HG03159 (cell line): ENCODE results near the gene COBL.
"Not testable (repeated sequence)": the region's sequence is repeated elsewhere in the genome, so short reads cannot be mapped to it uniquely, and the experiment has no call there.

Experiments used
- ATAC-seq: cut with Tn5 transposase; IDR thresholded peaks from one replicate; pipeline ENCODE4 v1.9.1; 2021; ENCODE audit warnings: mild to moderate bottlenecking, moderate library complexity; ENCODE audit not compliant: unreplicated experiment

Gene COBL

GRCh38 chr7:51213618-51214017 is 103.0 kb downstream of the COBL start:
- ATAC-seq: no peak

DNA sequence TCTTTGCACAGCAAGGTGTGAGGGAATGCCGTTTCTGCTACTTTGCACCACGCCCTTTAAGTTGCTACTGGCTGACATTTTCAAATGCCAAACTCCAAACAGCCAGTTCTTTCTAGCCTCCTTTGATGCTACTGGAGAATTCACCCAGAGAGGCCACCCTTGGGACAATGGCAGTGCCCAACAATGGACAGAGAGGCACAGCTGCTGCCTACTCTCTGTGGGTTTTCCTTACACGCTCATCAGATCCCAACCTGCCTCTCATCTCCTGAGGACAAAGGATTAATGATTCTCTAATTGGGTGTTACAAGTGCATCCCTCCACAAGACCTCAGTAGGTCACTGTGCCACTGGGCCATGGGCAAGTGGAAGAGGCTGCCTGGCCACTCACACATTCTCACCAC is 105.8 kb downstream of the COBL start:
- ATAC-seq: no peak

- no peak for ATAC-seq
Observed at GRCh38 chr7:51209426-51209825, 107.2 kb downstream of the COBL start.

GRCh38 chr7:51208125-51208524 is 108.5 kb downstream of the COBL start:
- not testable (repeated sequence) for ATAC-seq

- ATAC-seq: no peak
Observed at GRCh38 chr7:51198654-51199053, 118.0 kb downstream of the COBL start.

- ATAC-seq: no peak
Observed at GRCh38 chr7:51190969-51191368, 125.6 kb downstream of the COBL start.

DNA sequence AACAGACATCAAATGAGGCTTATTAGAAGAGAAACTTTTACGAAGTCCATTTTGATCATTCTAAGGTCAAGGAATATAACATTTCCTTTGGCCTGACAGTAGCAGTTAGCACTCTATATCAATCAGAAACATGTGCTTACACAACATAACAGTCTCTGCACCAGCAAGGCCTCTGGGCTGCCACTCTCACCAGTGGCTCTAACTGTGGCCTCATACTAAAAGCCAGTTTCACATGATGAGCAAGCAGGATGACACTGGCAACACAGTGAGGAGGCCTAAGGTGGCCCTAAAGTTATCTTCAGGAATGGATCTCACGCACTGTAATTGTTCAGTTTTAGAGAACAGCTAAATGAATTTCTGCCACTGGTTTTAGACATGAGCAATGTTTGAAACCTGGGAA is 126.8 kb downstream of the COBL start:
- ATAC-seq: no peak

DNA sequence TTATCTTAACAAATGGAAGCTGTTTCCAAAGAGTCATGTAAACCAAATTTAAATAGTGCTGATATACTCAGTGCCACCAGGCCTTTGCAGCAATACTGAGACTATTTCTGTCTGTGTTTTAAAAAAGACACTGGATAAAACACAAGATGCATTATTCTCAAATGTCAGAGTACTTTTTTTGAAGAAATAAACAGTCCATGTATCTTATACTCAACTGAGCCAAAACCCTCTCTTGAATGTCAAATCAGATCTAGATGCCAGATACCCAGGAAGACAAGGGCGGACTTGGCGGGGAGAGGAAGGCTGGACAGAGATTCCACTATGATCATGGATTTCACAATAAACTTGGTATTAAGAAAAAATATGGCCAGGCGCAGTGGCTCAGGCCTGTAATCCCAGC is 127.6 kb downstream of the COBL start:
- ATAC-seq: no peak

DNA sequence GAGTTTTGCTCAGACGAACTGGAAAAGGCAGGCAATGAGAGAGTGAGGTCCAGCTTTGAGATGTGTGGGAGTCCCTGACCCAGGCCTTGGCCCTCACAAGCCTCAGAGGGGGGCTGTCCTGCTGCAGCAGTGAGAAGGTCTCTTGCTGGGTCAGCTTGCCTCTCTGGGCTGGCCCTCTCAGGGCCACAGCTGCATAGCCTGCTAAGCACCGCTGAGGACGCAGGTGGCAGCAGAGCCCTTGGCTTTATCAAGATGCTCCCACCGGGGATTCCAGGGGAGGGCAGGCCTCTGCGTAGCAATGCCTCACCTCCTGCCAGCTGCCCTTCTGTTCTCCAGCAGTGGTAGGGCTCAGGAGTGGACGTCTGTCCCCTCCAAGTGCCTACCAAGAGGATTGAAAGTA is 128.7 kb downstream of the COBL start:
- no peak for ATAC-seq

DNA sequence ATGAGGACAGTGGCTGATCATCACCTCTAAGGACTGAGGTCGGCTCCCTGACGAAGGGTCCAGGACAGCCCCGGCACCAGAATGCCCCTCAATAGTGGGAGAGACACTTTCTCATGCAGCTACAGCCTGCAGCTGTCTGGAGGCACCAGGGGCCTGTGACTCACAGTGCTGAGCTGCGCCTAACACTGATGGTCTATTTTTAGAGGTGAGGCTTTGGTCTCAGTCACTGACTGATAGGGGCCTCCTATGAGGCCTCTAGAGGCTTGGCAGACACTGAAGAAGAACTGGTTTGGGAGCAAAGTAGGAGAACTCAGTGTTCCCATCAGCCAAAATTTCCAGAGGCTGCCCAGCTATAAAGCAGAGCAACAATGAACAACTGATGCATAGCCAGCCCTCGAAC is 130.1 kb downstream of the COBL start:
- ATAC-seq: no peak

- no peak for ATAC-seq
Observed at GRCh38 chr7:51182636-51183166, 133.9 kb downstream of the COBL start.

DNA sequence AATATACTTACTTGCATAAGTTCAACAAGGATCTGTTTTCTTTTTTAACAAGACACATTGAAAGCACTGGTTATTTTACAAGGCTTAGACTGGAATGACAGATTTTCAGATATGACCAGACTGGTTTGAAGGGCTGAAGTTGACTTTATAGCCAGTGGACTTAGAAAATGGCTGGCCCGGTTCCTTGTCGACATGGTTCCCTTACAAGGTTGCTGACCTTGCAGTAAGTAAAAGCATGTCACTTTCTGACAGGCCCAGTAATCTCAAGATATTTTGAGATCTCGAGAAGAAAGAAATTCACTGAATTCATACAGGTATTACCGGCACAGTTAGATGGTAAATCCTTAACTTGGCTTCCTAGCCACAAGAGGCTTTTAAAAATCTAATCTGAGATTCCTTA is 136.5 kb downstream of the COBL start:
- ATAC-seq: no peak

DNA sequence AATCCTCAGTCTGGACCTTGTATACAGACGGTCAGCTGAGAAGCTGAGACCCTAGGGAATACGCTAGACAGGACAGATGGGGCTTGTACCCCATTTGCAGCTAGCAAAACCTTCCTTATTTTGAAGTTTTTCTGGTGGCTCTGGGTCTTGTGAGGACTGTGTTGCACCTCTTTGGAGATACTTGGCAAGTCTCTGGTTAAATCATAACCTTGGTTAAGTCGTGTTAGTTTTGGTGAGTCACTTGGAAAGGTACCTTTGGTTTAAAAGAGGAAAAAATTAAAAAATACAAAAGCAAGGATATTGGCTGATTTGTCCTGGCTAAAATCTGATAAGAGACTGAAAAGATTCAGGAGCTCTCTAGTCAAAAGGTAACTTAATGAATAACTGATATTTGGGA is 140.6 kb downstream of the COBL start:
- ATAC-seq: no peak

DNA sequence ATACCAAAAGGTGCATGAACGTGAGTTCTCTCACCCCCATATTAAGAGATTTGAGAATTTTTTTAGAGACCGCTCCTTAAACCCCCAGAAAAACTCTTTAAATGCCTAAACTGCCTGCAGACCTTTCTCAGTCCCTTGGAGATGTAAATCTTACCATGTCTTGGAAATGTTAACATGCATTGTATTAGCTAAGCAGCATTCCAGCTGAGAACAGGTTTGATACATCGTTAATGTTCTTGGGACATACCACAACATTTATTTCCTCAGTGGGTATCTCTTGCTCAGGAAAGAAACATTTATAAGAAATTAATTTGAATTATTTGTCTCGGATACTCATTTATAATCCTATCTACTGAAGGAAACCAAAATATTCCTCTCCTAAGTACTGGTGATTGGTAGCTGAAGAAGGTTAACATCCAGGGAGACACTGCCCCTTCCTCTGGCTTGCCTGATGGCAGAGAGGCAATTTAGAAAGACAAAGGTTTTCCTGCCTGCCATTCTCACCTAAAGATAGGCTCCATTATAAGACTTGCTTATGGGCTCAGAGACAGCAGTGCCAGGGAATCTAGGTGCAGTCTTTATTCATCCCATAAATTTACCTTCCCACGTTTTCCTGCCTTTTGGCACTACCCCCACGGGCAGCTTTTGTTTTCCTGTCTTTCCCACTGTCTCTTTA is 141.2 kb downstream of the COBL start:
- no peak for ATAC-seq

DNA sequence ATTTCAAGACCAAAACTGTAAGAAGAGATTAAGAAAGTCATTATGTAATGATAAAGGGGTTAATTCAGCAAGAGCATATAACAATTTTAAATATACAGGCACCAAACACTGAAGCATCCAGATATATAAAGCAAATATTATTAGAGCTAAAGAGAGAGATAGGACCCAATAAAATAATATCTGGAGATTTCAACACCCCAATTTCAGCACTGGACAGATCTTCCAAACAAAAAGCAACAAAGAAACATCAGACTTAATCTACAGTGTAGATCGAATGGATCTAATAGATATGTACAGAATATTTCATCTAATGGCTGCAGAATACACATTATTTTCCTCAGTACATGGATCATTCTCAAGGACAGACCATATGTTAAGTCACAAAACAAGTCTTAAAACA is 151.3 kb downstream of the COBL start:
- ATAC-seq: no peak

- peak; percentile 96 for ATAC-seq
Observed at GRCh38 chr7:51162724-51163329, 153.8 kb downstream of the COBL start.

DNA sequence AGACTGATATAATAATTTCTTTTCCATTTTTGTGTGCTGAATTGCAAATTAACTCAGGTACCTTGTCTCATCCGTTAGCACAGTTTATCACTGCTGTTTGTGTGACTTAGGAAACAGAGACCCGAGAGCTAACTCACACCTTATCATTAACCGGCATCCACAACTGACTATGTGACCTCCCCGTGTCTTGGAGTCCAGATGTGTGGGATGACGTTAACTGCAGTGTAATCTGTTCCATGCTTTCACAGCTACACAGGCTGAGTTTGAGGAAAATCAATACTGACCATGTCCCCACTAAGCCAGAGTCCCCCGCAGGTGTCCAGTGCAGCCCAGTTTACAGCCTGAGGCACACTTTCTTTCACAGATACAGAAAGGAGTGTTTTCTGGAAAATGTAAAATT is 154.7 kb downstream of the COBL start:
- no peak for ATAC-seq

DNA sequence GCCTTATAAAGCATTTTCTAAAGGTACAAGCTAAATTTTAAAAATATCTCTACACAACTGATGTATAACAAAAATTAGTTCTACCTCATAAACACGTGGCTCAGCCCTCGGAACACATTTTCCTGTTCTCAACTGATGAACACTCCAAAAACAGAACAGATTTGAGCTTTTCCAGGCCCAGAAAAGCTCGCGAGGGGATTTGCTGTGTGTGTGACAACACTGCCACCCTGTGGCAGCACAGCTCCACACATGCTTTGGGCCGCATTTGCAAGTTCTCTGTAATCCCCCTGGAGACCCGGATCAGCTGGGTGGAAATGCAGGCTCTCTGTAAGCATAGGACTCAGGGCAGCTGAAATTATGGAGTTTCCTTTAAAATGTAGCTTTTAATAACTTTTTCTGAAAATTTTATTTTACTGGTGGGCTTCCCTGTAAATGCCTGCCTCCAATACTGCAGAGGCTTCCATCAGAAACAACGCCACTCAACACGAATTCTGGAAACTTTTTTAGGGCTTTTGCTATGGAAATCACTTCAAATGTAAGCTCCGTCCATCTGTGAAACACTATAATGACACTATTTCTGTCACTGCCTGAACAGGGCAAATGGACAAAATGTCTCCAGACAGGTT is 155.5 kb downstream of the COBL start:
- peak; percentile 63 for ATAC-seq

DNA sequence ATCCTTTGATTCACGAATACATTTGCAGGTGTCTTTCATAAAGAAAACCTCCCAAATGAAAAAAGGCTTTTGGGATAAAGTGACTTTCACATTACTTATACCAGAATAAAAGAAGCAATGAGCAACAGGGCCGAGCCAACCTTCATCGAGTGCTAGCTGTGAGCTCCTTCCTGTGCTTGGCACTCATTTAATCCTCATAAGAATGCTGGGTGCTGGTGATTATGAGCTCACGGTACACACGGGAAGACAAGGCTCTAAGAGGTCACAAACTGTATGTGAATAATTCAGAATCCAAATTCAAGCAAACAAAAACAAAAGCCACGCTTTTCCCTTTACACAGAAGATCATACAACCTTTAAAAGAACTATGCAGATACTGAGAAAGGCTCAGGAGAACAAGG is 156.2 kb downstream of the COBL start:
- no peak for ATAC-seq

- no peak for ATAC-seq
Observed at GRCh38 chr7:51158742-51159445, 157.7 kb downstream of the COBL start.

- ATAC-seq: no peak
Observed at GRCh38 chr7:51158211-51158610, 158.4 kb downstream of the COBL start.

DNA sequence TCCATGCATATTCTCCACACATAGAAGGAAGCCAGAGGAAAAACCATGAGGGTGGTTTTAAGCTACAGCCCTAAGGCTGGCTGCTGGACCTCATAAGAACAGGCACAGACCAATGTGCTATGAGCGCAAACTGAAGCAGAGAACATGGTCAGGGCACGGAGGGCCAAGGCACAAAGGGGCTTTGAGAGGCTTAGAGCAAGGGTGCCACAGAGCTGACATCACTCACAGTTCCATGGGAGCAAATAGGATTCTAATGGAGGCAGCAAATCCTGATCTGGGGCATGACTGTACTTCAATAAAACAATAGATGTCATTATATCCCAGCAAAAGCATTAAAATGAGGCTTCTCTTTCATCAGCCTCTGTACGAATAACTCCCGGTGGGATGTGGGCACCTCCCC is 162.4 kb downstream of the COBL start:
- no peak for ATAC-seq
